Left lung (tissue), 10 donors: Measurements from ENCODE around the gene ATP1A2. TPM values are rescaled to one million over a fixed set of nuclear protein-coding genes. Genes with fewer than 3 reads are reported as not detected.

Experiments used
- ATAC-seq: fragments of 200-7000 bp; cut with Tn5 transposase; one replicate; pipeline ENCODE4 v1.9.1; 2020; ENCODE audit warnings: moderate library complexity
- DNase-seq, 4 donors: peaks; one replicate each; pipeline ENCODE4 v3.0.0-alpha.2; 2013 to 2020
- H3K27ac ChIP-seq, 2 donors: fragments of 200-600 bp; sonication (generic) in 1 of 2; one replicate each; pipeline versions ENCODE4 v1.5.0 to v1.8.0; 2020 to 2021
- H3K27me3 ChIP-seq, 2 donors: fragments of 200-600 bp; sonication (generic) in 1 of 2; one replicate each; pipeline versions ENCODE4 v1.5.0 to v1.8.0; 2020 to 2021
- H3K36me3 ChIP-seq, 2 donors: fragments of 200-600 bp; sonication (generic) in 1 of 2; one replicate each; pipeline versions ENCODE4 v1.5.0 to v1.8.0; 2020 to 2021
- H3K4me1 ChIP-seq, 2 donors: fragments of 200-600 bp; one replicate each; pipeline ENCODE4 v1.8.0; 2021
- H3K4me3 ChIP-seq, 2 donors: fragments of 200-600 bp; sonication (generic) in 1 of 2; one replicate each; pipeline versions ENCODE4 v1.5.0 to v1.8.0; 2020 to 2021; ENCODE audit warnings: mild to moderate bottlenecking in 1 of 2
- H3K9me3 ChIP-seq, 2 donors: fragments of 200-600 bp; sonication (generic) in 1 of 2; one replicate each; pipeline versions ENCODE4 v1.5.0 to v1.8.0; 2020 to 2021
- CTCF ChIP-seq, 2 donors: fragments of 200-600 bp; sonication (generic) in 1 of 2; IDR thresholded peaks; one replicate each; pipeline versions ENCODE4 v1.5.0 to v1.8.0; 2021; ENCODE audit warnings: antibody characterized with exemption in 2 of 2
- intact Hi-C, 2 donors: fragments of 100-400 bp; cut with DNase I; formaldehyde crosslinking; loops; one replicate each; pipeline versions ENCODE4 v1.11.2 to v1.14.2; 2022
- polyA plus RNA-seq, 6 donors: library from polyadenylated mRNA; unstranded; fragments of 120-200 nt; gene quantifications; one replicate each; pipeline ENCODE4 v1.2.1, GENCODE V29; 2013; ENCODE audit not compliant: insufficient read length in 6 of 6
- total RNA-seq, 2 donors: library from RNA; stranded (reverse); fragmentation: NEBNext Ultra II Directional; extraction: Animal tissue kit (Norgen Biotek cat#: 25700); gene quantifications; one replicate each; pipeline ENCODE4 v1.2.1, GENCODE V29; 2021
- donor health status: DM: no; HTN: yes; CAD: no.
- donor health status: DM: no; HTN: no; CAD: no.

Gene ATP1A2
- total and polyA plus RNA-seq, 8 donors, result 2.8 to 15.9 (median 10.4) TPM

- H3K4me1 ChIP-seq, result no peaks in the 10 kb centered on the region
- ATAC-seq (no peak), DNase-seq (no peak)
- H3K27me3 ChIP-seq, result no peaks in the 10 kb centered on the region
- no peak overlapping the region for H3K27ac ChIP-seq
- H3K4me3 ChIP-seq, result no peak overlapping the region
- intact Hi-C loops, result no loop called here
- H3K9me3 ChIP-seq, result no peaks in the 10 kb centered on the region
- H3K36me3 ChIP-seq, result no peaks in the 10 kb centered on the region
- no peak for TF ChIP-seq CTCF (IDR thresholded peaks at IDR 0.05)
Measured at GRCh38 chr1:160178731-160179130, 63.2 kb downstream of the ATP1A2 start.

DNA sequence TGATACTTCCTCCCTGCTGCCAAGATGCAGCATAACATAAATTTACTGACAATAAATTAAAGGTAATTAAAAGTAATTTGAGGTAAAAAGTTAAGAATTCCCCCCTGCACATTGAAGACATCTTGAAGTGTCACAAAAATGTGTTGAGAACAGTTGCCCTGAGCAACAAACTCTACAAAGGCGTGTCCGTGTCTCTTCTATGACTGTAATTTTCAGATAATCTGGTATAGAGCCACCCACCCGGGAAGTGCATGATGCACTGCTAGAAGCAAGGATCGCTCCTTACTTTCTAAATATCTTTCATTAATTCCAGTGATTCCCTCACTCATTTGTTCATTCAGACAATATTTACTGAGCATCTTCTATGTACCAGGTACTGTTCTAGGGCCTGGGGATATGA lies 63.8 kb downstream of the ATP1A2 start:
- TF ChIP-seq CTCF (IDR thresholded peaks at IDR 0.05), result no peak
- Histone ChIP-seq H3K27ac (no peak overlapping the region), H3K4me1 (no peaks in the 10 kb centered on the region), H3K36me3 (no peaks in the 10 kb centered on the region), H3K9me3 (no peaks in the 10 kb centered on the region), H3K27me3 (no peaks in the 10 kb centered on the region), H3K4me3 (no peak overlapping the region)
- DNase-seq, result no peak
- intact Hi-C loops, result no loop called here
- ATAC-seq, result no peak

DNA sequence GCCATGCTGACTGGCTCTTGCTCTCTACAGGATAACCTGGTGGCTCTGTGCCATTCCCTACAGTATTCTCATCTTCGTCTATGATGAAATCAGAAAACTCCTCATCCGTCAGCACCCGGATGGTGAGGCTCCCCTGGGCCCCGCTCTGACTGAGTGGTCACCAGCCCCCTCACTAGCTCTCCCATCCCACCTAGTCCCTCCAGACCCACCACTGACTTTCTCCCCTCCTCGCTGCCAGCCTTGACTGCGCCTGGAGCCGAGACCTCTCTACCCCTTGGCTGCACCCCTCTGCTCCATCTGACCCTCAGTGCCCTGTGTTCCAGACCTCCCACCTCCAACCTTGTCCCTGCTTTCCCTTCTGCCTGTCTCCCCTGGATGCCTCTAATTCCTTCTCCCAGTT lies 70.7 kb downstream of the ATP1A2 start:
- no peak for TF ChIP-seq CTCF (IDR thresholded peaks at IDR 0.05)
- DNase-seq, result peak in 1 of 4 donors; percentile 16
- Histone ChIP-seq H3K27ac (no peak overlapping the region), H3K36me3 (no peaks in the 10 kb centered on the region), H3K27me3 (no peaks in the 10 kb centered on the region), H3K4me3 (no peak overlapping the region), H3K4me1 (peaks cover 0 to 5% of the 10 kb centered on the region in 2 donors), H3K9me3 (no peaks in the 10 kb centered on the region)
- ATAC-seq, result no peak
- intact Hi-C loops, result no loop called here

GRCh38 chr1:160186729-160187128 lies 71.2 kb downstream of the ATP1A2 start:
- H3K4me3 ChIP-seq, result no peak overlapping the region
- no peaks in the 10 kb centered on the region for H3K27me3 ChIP-seq
- H3K4me1 ChIP-seq, result peaks cover 0 to 5% of the 10 kb centered on the region in 2 donors
- no peaks in the 10 kb centered on the region for H3K36me3 ChIP-seq
- no peak overlapping the region for H3K27ac ChIP-seq
- DNase-seq (no peak), ATAC-seq (no peak)
- intact Hi-C loops, result no loop called here
- no peak for TF ChIP-seq CTCF (IDR thresholded peaks at IDR 0.05)
- H3K9me3 ChIP-seq, result no peaks in the 10 kb centered on the region

- peaks cover 0 to 5% of the 10 kb centered on the region in 2 donors for H3K4me1 ChIP-seq
- H3K27ac ChIP-seq, result no peak overlapping the region
- no peak for ATAC-seq
- H3K4me3 ChIP-seq, result no peak overlapping the region
- no peak for DNase-seq
- no peaks in the 10 kb centered on the region for H3K9me3 ChIP-seq
- TF ChIP-seq CTCF (IDR thresholded peaks at IDR 0.05), result no peak
- intact Hi-C loops, result no loop called here
- no peaks in the 10 kb centered on the region for H3K36me3 ChIP-seq
- no peaks in the 10 kb centered on the region for H3K27me3 ChIP-seq
Measured at GRCh38 chr1:160187407-160187806, 71.8 kb downstream of the ATP1A2 start.
